Prostate gland (tissue), 2 donors: ENCODE measurements around the gene RYR2.

Source experiments
- CTCF ChIP-seq, 4 experiments: fragments of 200-600 bp in 2 of 4; fragments of 450-650 bp in 2 of 4; sonication (generic) in 2 of 4; IDR thresholded peaks; 1 replicate in 3 of 4; 2 replicates in 1 of 4; pipeline ENCODE4 v1.5.1; 2016 to 2019; ENCODE audit warnings: antibody characterized with exemption in 4 of 4, mild to moderate bottlenecking in 2 of 4, moderate library complexity in 2 of 4
- POLR2A ChIP-seq: fragments of 450-650 bp; IDR thresholded peaks from one replicate; pipeline ENCODE4 v1.6.1; 2016; ENCODE audit warnings: antibody characterized with exemption, mild to moderate bottlenecking
- POLR2AphosphoS5 ChIP-seq: sonication (generic); formaldehyde crosslinking; IDR thresholded peaks from one replicate; pipeline ENCODE4 v1.6.1; 2017; ENCODE audit warnings: antibody characterized with exemption

- TF ChIP-seq POLR2A (no peak), CTCF (IDR thresholded peaks at IDR 0.05) (no peak), POLR2AphosphoS5 (no peak)
These were observed 6.2 kb upstream of the RYR2 start for GRCh38 chr1:237035759-237036158.
